Activated T-helper 1 cell treated with anti-CD3 and anti-CD28 coated beads, Interleukin-2, amount 50 U/mL, for 16 hours (primary cell): ENCODE data around the gene PSMB1.
"Not testable (repeated sequence)": the region's sequence is repeated elsewhere in the genome, so short reads cannot be mapped to it uniquely, and the experiment has no call there.

Experiments used
- DNase-seq, 2 donors: peaks; one replicate each; pipeline ENCODE4 v3.0.0-alpha.2; 2020; ENCODE audit warnings: low read depth in 1 of 2, low spot score in 1 of 2

Gene PSMB1

DNA sequence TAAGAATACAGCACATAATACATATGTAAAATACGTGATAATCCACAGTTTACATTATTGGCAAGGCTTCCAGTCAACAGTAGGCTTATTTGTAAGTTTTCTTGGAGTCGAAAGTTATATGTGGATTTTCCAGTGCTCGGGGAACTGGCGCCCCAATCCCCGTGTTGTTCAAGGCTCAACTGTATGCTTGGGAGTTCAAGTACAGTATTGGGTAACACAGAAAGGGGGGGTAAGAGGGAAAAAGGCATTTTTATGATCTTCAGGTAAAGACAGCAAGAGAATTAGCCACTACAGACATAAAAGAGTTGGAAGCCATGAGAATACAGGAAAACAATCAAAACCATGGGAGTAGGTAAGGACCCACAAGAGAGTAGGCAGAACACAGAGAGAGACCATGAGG, 16.4 kb downstream of the PSMB1 start:
- no peak for DNase-seq

DNA sequence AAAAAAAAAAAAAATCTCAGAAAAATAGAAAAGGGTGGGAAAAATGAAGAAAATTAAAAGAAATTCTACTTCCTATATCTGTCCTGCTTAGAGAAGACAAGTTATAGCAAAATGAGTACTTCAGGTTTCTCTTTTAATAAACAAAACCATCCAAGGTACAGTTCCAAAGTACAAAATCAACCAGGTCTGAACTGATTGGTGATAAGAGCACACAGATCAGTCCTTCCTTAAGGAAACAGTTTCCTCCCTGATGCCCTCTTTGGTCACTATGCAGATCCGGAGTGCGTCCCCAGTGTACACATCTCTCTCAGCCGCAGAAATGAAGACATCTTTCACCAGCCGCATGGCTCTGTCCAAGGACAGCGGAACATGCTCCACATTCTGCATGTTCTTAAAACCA, 18.1 kb downstream of the PSMB1 start:
- no peak for DNase-seq

DNA sequence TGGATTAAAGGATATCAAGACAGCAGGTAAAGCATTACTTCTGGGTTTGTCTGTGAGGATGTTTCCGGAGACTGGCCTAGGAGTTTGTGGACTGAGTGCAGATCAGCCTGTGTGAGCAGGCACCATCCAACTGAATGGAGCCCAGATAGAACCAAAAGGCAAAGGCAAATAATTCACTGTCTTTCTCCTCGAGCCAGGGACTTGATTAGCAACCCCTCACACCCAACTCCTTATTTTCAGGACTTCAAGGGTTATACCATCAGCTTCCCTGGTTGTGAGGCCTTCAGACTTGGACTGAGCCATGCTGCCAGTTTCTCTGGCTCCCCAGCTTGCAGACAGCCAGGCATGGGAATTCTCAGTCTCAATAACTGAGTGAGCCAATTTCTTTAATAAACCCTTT, 19.3 kb downstream of the PSMB1 start:
- DNase-seq, result no peak

DNA sequence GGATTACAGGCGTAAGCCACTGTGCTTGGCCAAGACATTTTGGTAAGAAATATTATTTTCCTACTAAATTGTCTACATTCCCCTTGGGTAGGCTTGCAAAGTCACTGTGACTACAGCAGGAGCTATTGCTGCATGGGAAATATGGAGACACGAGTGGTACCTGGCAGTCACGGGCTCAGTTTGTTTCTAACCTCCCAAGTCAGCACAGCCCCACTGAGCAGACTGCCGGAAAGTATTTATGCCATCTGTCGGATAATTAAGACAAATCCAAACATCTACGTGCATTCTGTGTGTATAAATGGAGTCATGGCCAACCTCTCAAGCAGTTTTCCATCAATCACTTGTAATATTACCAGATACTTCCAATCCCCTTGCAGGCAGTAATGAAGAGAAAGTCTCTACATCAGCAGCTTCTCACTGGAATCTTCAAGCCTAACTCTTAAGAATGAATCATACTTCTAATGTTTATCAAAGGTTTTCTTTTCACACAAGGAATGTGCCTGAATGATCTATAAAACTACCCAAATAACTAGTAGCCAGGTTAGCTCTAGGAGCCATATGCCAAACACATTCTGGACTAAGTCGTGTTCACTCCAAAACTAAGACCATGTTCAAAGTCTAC, 20.1 kb downstream of the PSMB1 start:
- DNase-seq, result no peak

DNA sequence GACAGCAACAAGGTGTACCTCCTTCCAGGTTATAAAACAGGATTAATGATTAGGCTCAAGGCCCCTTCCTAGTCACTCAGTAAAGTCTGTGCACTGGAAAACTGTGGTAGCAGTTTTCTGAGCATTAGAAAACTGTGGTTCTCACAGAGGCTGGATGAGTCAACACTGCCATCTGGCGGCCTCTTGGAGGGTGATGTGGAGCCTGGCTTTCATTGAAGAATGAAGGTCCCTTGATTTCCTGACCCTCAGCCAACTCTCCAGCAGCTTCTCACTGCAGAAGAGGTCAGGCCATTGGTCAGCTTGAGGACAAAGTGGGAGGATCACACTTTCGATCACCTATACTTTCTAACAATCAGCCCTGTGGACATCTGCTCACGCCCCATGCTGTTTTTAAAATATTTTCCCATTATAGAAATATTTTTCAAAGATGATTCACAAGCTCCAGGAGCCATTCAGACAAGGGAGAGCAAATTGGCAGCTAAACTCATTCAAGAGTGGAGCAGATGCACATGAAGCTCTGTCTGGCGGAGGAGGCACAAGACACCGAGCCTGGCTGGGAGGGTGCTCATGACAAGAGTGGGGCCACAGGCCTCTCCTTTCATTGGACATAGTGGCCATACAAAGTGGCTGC, 23.2 kb downstream of the PSMB1 start:
- DNase-seq, result peak; percentile 36 to 41

DNA sequence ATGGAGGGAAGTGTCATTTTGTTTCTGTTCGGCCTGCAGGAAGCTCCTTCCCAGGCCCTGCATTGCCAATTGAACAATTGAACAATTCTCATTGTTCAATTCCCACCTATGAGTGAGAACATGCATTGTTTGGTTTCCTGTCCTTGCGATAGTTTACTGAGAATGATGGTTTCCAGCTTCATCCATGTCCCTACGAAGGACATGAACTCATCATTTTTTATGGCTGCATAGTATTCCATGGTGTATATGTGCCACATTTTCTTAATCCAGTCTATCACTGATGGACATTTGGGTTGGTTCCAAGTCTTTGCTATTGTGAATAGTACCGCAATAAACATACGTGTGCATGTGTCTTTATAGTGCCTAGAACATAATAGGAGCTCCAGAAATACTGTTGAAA, 25.1 kb downstream of the PSMB1 start:
- DNase-seq, result not testable (repeated sequence)

DNA sequence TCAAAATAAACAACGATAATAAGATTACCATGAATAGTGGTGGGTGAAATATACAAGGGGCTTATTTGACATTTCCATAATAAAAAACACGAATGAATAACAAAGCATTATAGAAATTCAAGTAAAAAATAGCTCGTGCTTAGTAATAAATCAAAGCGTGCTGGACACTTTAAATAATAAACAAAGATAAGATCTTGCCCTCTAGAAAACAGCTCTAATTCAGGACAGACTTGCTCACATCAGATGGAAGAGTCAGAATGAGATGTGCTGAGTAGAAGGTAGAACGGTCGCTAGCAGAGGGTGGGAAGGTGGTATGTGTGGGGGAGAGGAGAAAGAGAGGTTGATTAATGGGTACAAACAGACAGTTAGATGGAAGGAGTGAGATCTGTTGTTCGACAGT, 27.3 kb downstream of the PSMB1 start:
- DNase-seq, result no peak

DNA sequence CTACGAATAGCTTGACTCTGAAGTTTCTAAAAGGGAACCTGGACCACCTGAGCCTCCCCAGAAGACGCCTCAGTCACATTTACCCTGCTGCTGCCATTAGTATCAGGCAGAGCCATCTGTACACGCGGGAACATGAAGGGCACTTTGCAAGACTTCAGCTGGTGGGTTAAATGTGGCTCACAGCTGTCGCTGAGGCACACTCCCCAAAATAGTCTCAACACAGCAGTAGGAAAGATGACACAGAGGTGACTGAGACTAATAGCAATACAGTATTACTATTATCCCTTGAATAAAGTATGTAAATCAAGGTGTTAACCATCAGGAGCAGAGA, 29.0 kb downstream of the PSMB1 start:
- DNase-seq, result no peak

DNA sequence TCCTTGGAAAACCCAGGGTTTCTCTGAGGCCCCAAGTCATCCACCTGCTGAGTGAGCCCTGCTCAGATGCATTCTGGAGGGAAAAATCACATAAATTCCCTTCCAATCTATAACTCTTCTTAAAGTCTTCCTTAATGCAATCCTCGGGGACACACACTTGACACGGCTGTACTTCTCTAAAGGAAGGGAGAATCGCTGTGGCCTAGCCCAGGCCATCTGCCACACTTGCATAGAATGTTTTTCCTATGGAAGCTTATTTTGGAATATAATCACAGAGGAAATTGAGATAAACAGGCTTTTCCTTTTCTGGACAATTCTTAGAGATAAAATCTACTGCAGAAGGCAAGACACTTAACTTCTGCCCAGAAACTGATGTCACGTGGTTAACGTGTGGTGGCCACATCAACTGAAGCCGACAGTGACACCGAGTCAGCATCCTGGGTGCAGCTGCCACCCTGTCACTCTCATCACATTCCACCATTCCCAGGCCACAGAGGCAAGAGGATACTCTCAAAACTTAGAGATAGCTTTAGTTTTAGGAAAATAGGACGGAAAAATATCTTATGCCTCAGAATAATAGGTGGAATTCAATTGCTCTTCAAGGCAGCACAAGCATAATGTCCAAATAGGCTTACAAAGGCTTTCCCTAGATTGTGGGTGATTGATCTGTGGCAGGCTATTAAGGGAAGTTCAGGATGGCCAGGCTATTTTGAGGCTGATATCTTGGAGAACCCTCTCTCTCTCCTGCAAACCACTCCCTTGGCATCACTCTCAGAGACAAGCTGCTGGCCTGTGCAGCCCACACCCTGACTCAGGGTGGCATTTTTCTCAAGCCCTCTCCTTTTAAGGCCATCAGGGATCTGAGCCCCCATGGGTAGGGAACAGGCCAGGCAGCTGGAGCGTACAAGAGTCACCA, 29.6 kb downstream of the PSMB1 start:
- DNase-seq, result no peak

DNA sequence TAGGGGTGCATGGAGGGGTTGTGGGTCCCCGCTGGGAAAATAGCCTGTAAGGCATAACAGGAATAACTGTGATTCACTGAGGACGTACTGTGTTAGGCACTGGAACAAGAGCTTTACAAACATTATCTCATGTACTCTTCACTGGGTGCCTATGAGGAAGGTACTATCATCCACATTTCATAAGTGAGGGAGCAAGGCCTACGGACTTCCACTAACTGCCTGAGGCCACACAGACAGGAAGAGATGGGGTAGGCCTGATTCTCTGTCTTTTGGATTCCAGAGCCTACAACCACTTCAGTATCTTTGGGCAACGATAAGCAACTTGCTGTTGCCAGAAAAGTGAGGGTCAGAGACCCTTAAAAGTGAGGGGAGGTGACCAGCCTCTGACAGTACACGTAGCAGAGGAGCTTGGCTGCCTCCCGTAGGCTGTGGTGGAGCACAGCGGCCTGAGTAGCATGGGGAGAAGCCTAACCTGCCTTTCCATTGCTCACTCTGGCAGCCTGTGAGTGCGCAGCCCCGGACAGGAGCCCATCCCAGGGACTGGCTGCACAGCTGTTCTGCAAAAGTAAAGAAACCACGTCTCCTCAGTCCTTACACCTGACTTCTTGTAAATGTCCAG, 30.4 kb downstream of the PSMB1 start:
- DNase-seq, result no peak

DNA sequence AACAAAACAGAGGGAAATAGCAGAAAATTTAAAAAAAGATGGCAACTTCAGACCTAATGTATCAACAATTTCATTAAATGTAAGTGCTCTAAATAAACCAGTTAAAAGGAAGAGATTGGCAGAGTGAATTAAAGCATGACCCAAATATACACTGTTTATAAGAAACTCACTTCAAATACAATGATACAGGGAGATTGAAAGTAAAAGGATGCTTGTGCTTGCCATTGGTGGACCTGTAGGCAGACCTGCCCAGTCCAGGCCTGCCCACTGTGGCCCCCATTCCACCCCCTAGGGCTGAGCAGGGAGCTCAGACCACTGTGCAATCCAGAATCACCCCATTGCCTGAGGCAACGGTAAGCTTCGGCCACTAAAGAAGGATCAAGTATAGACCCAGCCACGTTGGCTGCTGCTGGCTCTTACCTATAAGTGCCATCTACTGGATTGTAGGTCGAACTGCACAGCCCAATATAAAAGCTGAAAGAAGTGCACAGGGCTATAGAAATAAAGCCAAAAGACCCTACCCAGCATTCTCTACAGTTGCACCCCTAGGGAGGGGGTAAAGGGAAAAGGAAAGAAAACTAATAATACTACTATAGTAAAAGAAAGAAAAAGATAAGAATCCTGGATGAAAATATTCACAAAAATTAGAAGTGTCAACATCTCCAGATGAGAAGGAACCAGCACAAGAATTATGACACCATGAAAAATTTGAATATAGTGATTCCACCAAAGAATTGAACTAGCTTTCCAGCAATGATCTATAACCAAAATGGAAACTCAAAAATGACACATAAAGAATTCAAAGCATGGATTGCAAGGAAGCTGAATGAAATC, 36.1 kb downstream of the PSMB1 start:
- DNase-seq, result no peak

DNA sequence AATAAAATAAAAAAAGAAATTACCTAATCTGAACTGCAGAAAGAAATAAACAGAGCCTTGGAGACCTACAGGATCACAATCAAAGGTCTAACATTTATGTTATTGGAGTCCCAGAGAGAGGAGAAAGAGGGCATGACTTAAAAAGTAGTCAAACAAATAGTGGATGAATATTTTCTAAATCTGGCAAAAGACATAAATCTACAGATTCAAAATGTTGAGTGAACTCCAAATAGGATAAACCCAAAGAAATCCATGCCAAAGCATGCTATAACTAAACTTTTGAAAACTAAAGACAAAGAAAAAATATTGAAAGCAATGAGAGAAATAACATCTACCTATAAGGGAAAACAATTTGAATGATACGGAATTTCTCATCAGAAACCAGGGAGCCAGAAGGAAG, 38.2 kb downstream of the PSMB1 start:
- no peak for DNase-seq

DNA sequence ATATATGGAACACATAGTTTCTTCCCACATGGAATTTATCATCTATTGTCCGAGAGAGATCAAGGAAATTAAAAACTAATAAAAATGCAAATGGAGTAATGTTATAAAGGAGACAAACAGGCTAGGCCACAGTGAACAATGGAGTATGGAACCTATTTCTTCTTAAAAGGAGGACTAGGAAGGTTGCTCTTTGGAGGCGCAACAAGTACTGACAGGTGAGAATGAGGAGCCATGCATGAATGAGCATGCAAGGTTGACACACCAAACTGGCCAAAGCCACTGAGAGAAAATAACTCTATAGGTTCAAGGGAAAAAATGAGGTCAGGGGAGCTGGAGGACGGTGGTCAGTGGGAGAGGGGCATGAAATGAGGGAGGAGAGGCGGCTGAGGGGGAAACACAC, 40.9 kb downstream of the PSMB1 start:
- DNase-seq, result no peak

DNA sequence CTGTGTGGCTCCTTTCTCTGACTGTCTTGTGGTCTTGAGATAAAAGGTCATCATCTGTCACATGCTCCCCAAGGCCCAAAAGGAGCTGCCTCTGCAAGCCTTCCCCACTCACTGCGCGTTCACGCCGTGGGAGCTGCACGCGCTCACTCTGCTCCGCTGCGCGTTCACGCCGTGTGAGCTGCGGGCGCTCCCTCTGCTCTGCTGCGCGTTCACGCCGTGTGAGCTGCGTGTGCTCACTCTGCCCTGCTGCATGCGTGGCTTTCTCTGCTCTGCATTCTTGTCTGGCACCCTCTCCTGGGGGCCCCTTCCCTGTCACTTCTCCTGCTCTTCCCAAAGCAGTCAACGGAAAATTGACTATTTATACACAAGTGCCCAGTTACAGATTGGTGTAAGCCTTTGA, 42.5 kb downstream of the PSMB1 start:
- no peak for DNase-seq

DNA sequence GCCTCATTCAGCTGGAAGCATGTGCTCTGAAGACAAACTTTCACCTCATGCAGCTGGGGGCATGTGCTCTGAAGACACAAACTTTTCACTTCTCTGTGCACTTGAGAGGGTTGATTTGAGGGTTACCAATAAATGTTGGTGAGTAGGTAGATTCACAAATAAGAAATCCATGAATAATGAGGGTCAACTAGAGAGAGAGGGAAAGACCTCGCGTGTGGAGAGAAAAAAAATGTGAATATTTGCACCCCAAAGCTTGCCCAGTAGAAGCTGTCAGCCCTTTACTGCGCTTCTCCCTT, 43.4 kb downstream of the PSMB1 start:
- DNase-seq, result no peak

DNA sequence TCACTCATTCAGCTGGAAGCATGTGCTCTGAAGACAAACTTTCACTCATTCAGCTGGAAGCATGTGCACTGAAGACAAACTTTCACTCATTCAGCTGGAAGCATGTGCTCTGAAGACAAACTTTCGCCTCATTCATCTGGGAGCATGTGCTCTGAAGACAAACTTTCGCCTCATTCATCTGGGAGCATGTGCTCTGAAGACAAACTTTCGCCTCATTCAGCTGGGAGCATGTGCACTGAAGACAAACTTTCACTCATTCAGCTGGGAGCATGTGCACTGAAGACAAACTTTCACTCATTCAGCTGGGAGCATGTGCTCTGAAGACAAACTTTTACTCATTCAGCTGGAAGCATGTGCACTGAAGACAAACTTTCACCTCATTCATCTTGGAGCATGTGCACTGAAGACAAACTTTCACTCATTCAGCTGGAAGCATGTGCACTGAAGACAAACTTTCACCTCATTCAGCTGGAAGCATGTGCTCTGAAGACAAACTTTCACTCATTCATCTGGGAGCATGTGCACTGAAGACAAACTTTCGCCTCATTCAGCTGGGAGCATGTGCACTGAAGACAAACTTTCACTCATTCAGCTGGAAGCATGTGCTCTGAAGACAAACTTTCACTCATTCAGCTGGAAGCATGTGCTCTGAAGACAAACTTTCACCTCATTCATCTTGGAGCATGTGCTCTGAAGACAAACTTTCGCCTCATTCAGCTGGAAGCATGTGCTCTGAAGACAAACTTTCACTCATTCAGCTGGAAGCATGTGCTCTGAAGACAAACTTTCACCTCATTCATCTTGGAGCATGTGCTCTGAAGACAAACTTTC, 44.0 kb downstream of the PSMB1 start:
- DNase-seq, result not testable (repeated sequence)

DNA sequence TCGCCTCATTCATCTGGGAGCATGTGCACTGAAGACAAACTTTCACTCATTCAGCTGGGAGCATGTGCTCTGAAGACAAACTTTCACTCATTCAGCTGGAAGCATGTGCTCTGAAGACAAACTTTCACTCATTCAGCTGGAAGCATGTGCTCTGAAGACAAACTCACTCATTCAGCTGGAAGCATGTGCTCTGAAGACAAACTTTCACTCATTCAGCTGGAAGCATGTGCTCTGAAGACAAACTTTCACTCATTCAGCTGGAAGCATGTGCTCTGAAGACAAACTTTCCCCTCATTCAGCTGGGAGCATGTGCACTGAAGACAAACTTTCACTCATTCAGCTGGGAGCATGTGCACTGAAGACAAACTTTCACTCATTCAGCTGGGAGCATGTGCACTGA, 44.8 kb downstream of the PSMB1 start:
- not testable (repeated sequence) for DNase-seq

DNA sequence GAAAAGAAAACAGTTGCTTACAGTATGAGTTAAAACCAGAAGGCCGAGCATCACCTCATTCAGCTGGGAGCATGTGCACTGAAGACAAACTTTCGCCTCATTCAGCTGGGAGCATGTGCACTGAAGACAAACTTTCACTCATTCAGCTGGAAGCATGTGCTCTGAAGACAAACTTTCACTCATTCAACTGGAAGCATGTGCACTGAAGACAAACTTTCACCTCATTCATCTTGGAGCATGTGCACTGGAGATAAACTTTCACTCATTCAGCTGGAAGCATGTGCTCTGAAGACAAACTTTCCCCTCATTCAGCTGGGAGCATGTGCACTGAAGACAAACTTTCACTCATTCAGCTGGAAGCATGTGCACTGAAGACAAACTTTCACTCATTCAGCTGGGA, 45.4 kb downstream of the PSMB1 start:
- not testable (repeated sequence) for DNase-seq

DNA sequence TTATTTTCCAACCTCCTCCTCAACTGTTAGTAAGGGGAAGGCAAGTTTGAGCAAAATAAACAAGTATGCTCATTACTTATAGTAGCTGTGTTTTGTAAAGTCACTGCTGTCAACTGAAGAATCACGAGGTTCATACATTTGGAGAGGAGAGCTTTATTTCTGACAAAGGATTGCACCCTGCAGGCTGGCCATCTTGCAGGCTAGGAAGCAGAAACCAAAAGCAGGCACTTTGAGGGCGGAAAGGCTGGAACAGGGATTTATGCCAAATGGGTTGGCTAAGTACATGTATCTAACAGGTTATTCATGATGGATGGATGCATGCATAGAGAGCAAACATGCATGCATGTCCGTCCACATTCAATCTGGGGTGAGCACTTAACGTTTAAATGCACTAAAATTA, 46.7 kb downstream of the PSMB1 start:
- DNase-seq, result no peak

DNA sequence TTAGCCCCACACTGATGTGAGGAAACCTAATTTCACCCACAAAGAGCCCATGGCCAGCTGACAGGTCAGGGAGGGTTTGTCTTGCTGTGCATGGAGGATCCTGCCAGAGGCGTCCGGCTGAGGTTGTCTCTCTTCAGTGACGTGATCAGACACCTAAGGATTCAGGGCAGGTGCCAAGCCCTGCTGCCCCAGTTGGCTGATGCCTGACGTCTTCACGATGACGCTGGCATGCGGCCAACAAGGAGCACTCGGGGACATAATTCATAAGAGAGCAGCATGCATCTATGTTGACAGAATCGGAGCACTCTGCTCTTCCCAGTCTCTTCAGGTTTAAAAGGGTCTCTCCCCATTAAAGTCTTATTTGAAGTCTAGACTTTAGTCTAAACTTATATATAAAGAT, 47.8 kb downstream of the PSMB1 start:
- DNase-seq, result no peak
